NK-92 (cell line): ENCODE measurements around the gene MAMLD1.

Experiments
- DNase-seq: peaks from one replicate; lab custom pipeline; 2025; ENCODE audit not compliant: unreplicated experiment; lab: John Stamatoyannopoulos, UW

Gene MAMLD1

GRCh38 chrX:150352114-150352513, 11.0 kb upstream of the MAMLD1 start:
- no peak for DNase-seq

GRCh38 chrX:150352581-150352980, 10.5 kb upstream of the MAMLD1 start:
- no peak for DNase-seq

- no peak for DNase-seq
Measured at GRCh38 chrX:150355913-150356312, 7.2 kb upstream of the MAMLD1 start.

- DNase-seq = no peak
Measured at GRCh38 chrX:150357790-150358189, 5.3 kb upstream of the MAMLD1 start.

GRCh38 chrX:150358651-150359050, 4.5 kb upstream of the MAMLD1 start:
- no peak for DNase-seq

- no peak for DNase-seq
Measured at GRCh38 chrX:150360331-150360730, 2.8 kb upstream of the MAMLD1 start.

- DNase-seq = no peak
Measured at GRCh38 chrX:150361070-150361776, 1.9 kb upstream of the MAMLD1 start.

- no peak for DNase-seq
Measured at GRCh38 chrX:150361777-150362351, 1.3 kb upstream of the MAMLD1 start.

GRCh38 chrX:150363561-150364346, 637 bp downstream of the MAMLD1 start:
- no peak for DNase-seq

GRCh38 chrX:150364347-150365050, 1.4 kb downstream of the MAMLD1 start:
- DNase-seq = no peak

GRCh38 chrX:150365051-150365989, 2.2 kb downstream of the MAMLD1 start:
- no peak for DNase-seq

- no peak for DNase-seq
Measured at GRCh38 chrX:150365990-150366911, 3.1 kb downstream of the MAMLD1 start.

GRCh38 chrX:150366951-150367545, 3.9 kb downstream of the MAMLD1 start:
- no peak for DNase-seq

- no peak for DNase-seq
Measured at GRCh38 chrX:150370589-150371312, 7.6 kb downstream of the MAMLD1 start.

- no peak for DNase-seq
Measured at GRCh38 chrX:150371877-150372276, 8.8 kb downstream of the MAMLD1 start.

- no peak for DNase-seq
Measured at GRCh38 chrX:150372280-150372679, 9.2 kb downstream of the MAMLD1 start.

- no peak for DNase-seq
Measured at GRCh38 chrX:150372756-150373155, 9.6 kb downstream of the MAMLD1 start.

GRCh38 chrX:150375243-150375770, 12.2 kb downstream of the MAMLD1 start:
- no peak for DNase-seq
